GM21360 (cell line): ENCODE measurements around the gene GALNT18.

Experiments used
- ATAC-seq: cut with Tn5 transposase; IDR thresholded peaks from one replicate; pipeline ENCODE4 v1.9.1; 2021; ENCODE audit warnings: mild to moderate bottlenecking, moderate library complexity; ENCODE audit not compliant: unreplicated experiment

Gene GALNT18

GRCh38 chr11:11624926-11625325 is 3.1 kb upstream of the GALNT18 start:
- ATAC-seq: no peak

DNA sequence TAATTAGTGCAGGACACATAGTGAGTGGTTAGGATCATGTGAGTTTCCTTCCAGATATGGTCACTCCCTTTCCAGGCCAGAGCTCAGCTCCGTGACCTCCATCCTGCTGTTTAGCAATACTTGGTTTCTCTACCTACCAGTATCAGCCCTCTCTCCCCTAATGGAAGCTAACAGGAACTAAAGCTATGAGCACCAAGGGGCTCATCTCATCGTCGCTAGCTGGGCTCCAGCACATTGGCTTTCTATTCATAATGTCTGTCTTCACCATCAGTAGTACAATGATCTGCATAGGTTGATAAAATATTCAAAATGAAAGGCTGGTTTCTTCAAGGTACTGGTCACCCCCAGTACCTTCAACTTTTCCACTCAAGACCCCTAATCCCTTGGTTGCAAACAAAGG is 2.4 kb upstream of the GALNT18 start:
- ATAC-seq: no peak

DNA sequence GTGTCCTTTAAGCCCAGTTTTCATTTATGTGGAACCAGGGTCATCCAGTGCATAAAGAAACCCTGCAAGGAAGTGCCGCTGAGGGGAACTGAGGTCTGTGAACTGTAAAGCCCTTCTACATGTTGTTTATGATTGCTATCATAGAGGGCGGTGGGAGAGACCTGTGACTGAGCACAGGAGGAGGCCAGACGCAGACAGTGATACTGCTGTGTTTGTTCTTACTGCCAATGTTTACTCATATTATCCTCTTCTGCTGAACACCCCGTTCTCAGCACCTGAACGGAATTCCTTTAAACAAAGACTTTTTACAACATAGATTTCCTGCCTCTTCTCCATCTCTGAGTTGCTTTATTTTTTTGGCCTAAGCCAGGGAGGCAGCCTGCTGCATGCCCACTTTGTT is 967 bp upstream of the GALNT18 start:
- ATAC-seq: no peak

DNA sequence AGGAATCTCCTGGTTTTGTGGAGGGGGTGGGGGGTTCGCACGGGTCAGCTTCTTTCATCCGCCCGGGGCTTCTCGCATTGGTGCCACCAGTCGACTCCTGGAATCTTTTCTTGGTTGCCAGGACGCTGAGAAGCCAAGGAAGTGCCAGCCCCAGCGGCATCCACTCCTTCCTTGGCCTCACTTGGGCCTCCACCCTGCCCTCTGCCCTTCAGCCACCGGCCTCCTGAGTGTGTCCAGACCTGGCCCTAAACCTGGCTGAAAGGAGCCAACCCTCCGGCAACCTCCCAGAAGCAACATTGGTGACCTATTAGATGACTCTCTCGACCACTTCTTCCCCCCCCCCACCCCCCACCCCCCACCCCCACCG is 518 bp upstream of the GALNT18 start:
- ATAC-seq: no peak

DNA sequence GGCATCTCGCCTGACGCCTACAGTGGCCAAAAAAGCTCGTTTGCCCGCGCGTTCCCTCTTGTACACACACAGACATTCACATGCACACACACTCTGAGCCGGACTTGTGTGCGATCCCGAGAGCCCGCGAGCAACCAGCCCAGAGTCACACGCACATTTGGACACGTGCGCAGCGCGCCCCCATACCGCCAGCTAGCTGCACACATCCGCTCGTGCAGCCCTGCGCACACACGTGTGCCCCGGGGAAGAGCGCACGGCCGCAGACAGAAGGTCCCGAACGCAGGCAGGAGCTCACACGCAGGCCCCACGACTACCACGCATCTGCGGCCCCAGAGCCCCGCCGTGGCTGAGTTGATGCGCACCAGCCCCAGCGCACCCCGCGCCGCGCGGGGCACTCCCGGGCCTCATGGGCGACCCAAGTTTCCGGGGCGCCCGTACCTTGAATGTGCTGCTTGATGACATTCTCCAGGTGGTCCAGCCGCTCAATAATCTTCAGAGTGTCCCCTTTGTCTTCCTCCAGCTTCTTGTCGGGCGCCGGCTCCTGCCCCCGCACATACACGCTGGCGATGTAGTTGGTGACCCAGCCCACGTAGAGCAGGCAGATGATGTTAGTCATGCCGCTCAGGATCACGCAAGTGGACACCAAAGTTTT is 758 bp downstream of the GALNT18 start:
- ATAC-seq: peak; percentile 28

- no peak for ATAC-seq
Observed at GRCh38 chr11:11620173-11620920, 1.5 kb downstream of the GALNT18 start.

DNA sequence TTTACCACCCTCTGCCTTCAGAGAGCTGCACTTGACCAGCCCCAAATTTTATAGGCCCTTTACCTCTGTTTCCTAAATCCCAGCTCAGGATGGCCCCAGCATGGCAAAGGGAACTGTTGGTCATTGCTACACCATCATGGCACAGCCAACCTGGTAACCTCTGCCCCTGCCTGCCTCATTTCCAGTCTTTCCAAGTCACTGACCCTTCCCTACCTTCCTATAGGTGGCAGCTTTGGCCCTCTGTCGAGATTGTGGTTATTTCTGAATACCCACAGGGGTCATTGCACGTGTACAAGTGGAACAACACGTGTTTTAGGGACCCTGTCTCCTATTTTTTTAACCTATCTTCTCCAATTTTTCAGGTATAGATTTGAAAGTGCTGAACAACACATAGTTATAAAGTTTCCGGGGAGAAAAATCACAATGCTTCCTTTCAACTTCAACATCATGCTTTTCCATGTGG is 2.8 kb downstream of the GALNT18 start:
- no peak for ATAC-seq

DNA sequence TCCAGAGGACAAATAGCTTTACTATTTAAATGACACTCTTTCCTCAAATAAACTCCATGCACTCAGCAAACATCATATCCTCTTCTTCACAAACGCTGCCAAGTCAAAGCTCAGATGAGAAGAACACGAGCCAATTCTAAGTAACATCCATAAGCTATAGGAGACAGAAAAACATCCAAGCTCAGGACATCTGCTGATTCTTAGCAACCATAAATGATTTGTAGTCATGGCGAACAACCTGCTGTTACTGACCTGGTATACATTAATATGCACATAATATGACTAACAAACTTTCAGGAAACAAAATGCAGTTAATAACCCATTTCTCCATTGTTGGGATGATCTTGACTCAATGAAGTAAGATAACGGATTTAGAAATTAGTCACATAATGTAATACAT is 6.7 kb downstream of the GALNT18 start:
- ATAC-seq: no peak

- ATAC-seq: no peak
Observed at GRCh38 chr11:11612439-11612838, 9.4 kb downstream of the GALNT18 start.

DNA sequence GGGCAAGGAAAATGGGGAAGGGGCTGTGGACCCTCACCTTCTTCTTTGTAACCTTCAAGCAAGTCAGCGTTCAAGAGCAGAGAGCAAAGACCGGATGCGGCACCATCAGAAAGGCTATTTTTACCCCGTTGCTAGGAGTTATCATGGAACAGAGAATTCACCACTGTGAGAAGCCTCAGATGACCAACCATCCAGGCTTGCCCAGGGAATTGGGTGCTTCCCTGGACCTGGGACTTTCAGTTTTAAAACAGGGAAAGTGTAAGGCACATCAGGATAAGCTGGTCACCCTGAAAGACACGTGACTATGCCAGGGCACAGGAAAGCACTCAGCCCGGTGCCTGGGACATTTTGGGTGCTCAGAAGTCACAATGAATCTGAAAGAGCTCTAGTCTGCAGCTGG is 10.4 kb downstream of the GALNT18 start:
- ATAC-seq: no peak

DNA sequence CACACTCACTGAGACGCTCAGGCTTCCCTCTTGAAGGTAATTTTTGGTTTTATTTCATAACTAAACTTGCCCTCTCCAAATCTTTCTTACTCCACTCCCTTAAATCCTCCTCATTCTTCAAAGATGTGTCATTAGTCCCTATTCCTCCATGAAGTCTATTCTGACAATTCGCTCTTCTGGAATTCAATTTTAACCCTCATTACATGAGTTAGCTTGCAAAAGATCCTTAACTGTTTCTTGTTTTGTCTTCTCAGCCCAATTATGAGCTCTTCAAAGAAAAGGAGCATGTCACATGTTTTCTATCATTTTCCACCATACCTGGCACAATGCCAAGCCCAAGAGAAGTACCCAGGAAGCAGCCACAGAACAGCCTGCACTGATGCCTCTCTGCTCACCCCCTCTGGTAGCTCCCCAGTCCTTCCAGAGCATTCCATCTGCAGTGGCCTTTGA is 13.0 kb downstream of the GALNT18 start:
- ATAC-seq: no peak

- no peak for ATAC-seq
Observed at GRCh38 chr11:11607772-11608171, 14.0 kb downstream of the GALNT18 start.

GRCh38 chr11:11605821-11606450 is 15.9 kb downstream of the GALNT18 start:
- ATAC-seq: no peak

DNA sequence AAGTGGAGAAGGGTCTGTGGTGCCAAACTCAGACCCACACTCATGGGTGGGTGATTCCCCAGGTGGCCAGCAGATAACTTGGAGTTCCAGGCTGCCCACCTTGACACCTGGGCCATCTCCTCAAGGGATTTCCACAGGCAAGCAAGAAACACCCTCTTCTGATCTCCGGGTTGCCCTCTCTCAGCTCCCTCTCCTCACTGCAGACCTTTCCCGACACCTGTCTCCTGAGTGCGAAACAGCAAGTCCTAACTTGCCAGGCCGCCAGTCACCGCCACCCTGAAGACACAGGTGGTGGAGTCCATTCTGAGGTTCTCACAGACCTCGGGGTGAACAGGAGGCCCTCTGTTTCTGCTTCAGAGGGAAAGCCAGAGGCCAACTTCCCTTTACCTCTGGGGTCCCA is 16.6 kb downstream of the GALNT18 start:
- no peak for ATAC-seq

DNA sequence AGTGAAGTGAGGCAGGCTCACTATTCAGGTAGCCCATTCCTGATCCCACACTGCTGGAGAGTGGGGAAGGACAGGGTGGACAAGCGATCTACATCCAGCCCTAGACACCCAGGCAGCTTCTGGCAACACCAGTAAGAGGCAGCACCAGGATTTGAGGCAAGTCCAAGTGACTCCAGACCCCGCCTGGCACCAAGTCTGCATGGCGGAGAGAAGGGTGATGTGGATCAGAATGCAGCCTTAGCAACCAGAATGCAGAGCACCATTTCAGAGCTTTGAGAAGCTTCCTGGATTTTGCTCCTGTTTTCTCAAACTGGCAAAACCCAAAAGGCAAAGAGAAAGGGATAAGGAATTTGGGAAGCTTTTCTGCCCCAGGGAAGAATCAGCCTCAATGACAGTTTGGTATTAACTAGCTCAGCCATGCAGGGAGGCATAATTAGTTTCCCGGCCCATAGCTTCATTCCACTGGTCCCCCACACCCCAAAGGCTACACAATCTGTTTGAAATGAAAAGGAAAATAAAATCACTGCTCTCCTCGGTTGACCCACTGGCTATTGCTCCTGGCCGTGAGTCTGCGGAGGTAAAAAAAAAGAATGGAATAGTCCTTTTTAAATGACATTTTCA is 17.3 kb downstream of the GALNT18 start:
- no peak for ATAC-seq

DNA sequence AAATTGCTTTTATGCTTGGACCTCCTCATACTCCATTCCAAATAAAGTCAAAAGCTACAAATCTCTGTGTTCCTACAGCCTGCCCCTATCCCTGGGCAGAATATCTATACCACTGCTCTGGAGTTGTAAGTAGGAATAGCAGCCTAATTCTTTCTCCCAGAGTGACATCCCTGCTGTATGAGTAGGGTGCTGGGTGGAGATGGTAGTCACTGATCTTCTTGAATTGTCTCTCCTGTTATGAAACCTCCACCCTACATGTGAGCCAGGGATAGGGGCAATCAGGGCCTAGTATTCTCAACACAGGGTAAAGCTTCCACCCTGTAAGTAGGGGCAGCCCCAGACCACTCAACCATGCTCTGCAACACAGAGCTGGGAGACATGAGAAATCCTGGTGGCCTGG is 19.8 kb downstream of the GALNT18 start:
- ATAC-seq: no peak

GRCh38 chr11:11600288-11600687 is 21.5 kb downstream of the GALNT18 start:
- no peak for ATAC-seq

DNA sequence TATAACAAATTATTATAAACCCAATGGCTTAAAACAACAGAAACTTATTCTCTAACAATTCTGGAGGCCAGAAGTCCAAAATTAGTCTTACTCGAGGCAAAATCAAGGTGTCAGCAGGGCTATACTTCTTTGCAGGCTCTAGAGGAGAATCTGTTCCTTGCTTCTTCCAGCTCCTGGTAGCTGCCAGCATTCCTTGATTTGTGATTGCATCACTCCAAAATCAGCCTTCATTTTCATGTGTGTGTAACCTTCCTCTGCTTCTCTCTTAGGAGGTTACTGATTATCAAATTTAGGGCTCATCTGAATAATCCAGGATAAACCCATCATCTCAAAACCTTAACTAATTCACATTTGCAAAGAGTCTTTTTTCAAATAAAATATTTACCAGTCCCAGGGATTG is 23.6 kb downstream of the GALNT18 start:
- ATAC-seq: no peak

GRCh38 chr11:11594162-11594561 is 27.6 kb downstream of the GALNT18 start:
- no peak for ATAC-seq

GRCh38 chr11:11592146-11592684 is 29.6 kb downstream of the GALNT18 start:
- no peak for ATAC-seq

DNA sequence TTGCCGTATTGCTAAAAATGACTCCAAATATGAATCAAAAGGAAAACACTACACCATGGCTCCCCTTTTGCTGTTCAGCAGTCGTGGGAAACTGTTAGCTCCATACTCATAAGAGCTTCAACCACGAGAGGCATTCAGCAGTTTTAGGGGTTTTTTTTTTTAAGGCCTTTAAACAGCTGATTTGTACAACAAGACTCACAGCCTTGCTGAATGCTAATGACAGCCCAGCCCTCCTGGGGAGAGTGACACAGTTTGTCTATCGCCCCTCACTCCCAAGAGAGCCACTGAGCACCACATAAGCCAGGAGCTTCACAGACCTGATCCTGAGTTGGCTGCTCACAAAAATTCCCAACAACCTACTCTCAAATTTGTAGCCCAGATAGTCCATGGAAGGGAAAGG is 32.4 kb downstream of the GALNT18 start:
- no peak for ATAC-seq
